ENCODE results near the gene SEC22C. TPM values are rescaled to one million over a fixed set of nuclear protein-coding genes. Genes with fewer than 3 reads are reported as not detected.
A peak's percentile ranks its signal among the peaks of the same experiment; 100 is the strongest.

Gene SEC22C
- polyA plus RNA-seq, 3 donors, result 15.3 to 28.4 (median 27.4) TPM

DNA sequence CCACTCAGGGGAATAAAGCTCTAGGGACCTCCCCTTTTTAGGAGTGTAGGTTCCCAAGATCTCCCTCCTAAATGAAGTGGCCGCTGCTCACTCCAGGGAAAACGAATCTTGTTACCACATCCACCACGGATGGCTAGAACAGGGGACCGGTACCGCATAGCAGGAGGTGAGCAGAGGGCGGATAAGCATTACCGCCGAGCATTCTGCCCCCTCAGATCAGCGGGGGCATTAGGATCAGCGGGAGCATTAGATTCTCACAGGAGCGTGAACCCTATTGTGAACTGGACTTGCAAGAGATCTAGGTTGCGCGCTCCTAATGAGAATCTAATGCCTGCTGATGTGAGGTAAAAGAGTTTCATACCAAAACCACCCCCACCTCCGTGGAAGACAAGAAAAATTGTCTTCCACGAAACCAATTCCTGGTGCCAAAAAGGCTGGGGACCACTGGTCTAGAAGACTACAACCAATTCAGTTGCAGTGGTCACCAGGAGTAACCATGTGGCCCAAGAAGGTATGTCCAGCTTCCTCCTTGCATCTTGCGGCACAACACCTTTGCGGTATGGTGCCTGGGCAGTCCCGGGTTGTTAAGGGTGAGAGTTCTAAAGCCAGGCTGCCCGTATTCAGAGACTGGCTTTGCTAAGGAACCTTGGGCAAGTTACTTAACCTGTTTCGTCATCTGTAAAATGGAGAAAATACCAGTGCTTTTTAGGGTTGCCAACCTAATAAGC lies 7.8 kb upstream of the SEC22C start:
- H3K79me2 ChIP-seq (ENCODE audit: insufficient read depth, low read length), result peaks cover 35% of the 10 kb centered on the region
- H3K27ac ChIP-seq (ENCODE audit: low read depth in 1 of 2, low read length in 2 of 2), result peak overlapping the region in 1 of 2 donors; percentile 88
- H3K27me3 Mint-ChIP-seq (ENCODE audit: low read depth in 3 of 3), result peaks cover 0 to 2% (median 1%) of the 10 kb centered on the region in 3 donors
- H3K4me1 ChIP-seq (ENCODE audit: control insufficient read depth in 1 of 2, insufficient read depth in 2 of 2, low read length in 2 of 2), result peaks cover 14 to 17% of the 10 kb centered on the region in 2 donors
- H3K4me2 ChIP-seq (replicated peaks; ENCODE audit: extremely low read depth, low read length, poor library complexity, severe bottlenecking), result peak overlapping the region; percentile 82
- no peaks in the 10 kb centered on the region for H3K9me3 ChIP-seq (replicated peaks in 1 of 2; ENCODE audit: control insufficient read depth in 1 of 2, insufficient read depth in 1 of 2, low read length in 2 of 2)
- DNase-seq, result no peak
- intact Hi-C loops (cut with micrococcal nuclease), result loop anchor here in 1 of 2 donors (10.0 kb wide), 1 partner anchor 65 kb away; the partner anchor contains the start of gene ZBTB47
- peaks cover 11 to 16% of the 10 kb centered on the region in 2 donors for H3K36me3 Mint-ChIP-seq
- TF ChIP-seq, protein P1, sequence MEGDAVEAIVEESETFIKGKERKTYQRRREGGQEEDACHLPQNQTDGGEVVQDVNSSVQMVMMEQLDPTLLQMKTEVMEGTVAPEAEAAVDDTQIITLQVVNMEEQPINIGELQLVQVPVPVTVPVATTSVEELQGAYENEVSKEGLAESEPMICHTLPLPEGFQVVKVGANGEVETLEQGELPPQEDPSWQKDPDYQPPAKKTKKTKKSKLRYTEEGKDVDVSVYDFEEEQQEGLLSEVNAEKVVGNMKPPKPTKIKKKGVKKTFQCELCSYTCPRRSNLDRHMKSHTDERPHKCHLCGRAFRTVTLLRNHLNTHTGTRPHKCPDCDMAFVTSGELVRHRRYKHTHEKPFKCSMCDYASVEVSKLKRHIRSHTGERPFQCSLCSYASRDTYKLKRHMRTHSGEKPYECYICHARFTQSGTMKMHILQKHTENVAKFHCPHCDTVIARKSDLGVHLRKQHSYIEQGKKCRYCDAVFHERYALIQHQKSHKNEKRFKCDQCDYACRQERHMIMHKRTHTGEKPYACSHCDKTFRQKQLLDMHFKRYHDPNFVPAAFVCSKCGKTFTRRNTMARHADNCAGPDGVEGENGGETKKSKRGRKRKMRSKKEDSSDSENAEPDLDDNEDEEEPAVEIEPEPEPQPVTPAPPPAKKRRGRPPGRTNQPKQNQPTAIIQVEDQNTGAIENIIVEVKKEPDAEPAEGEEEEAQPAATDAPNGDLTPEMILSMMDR (IDR thresholded peaks at IDR 0.05), result no peak
- peaks cover 0 to 2% (median 0%) of the 10 kb centered on the region in 7 donors for H3K9me3 Mint-ChIP-seq
- peaks cover 26% of the 10 kb centered on the region for H3K4me1 Mint-ChIP-seq
- H4K20me1 ChIP-seq (ENCODE audit: insufficient read depth, low read length), result no peaks in the 10 kb centered on the region
- no peaks in the 10 kb centered on the region for H3K27me3 ChIP-seq (ENCODE audit: control insufficient read depth in 2 of 2, insufficient read depth in 2 of 2, low read length in 2 of 2)
- peak overlapping the region in 2 of 3 experiments; percentile 84 to 86 for H3K4me3 ChIP-seq (replicated peaks in 1 of 3; ENCODE audit: low read depth in 2 of 3, low read length in 3 of 3)
- peak overlapping the region; percentile 88 for H2AFZ ChIP-seq (ENCODE audit: insufficient read depth, low read depth, low read length, poor library complexity, severe bottlenecking)
- no peak overlapping the region for H3K9ac ChIP-seq (ENCODE audit: insufficient read depth, low read length, poor library complexity, severe bottlenecking)
- H3K36me3 ChIP-seq (replicated peaks in 1 of 2; ENCODE audit: control insufficient read depth in 1 of 2, insufficient read depth in 2 of 2, low read length in 2 of 2), result peaks cover 9 to 13% of the 10 kb centered on the region in 2 donors
- WGBS (ENCODE audit: insufficient coverage), result 85% methylated on average over 14 of the region's 20 CpGs
- H3K27ac Mint-ChIP-seq, result peak overlapping the region in 5 of 7 donors; percentile 85 to 97 (median 94)
- H3K4me3 Mint-ChIP-seq, result peak overlapping the region in 1 of 2 donors; percentile 92

- H3K36me3 ChIP-seq (replicated peaks in 1 of 2; ENCODE audit: control insufficient read depth in 1 of 2, insufficient read depth in 2 of 2, low read length in 2 of 2), result peaks cover 3 to 4% of the 10 kb centered on the region in 2 donors
- peaks cover 24% of the 10 kb centered on the region for H3K4me1 Mint-ChIP-seq
These were observed 6.9 kb upstream of the SEC22C start for GRCh38 chr3:42588625-42589024.

More at GRCh38 chr3:42588625-42589024, 6.9 kb upstream of the SEC22C start:
- H3K27me3 Mint-ChIP-seq (ENCODE audit: low read depth in 3 of 3), result peaks cover 0 to 2% (median 1%) of the 10 kb centered on the region in 3 donors
- intact Hi-C loops (cut with micrococcal nuclease), result loop anchor here in 1 of 2 donors (10.0 kb wide), 1 partner anchor 66 kb away; the partner anchor contains the start of gene ZBTB47
- no peaks in the 10 kb centered on the region for H3K27me3 ChIP-seq (ENCODE audit: control insufficient read depth in 2 of 2, insufficient read depth in 2 of 2, low read length in 2 of 2)
- DNase-seq, result no peak
- H3K9me3 ChIP-seq (replicated peaks in 1 of 2; ENCODE audit: control insufficient read depth in 1 of 2, insufficient read depth in 1 of 2, low read length in 2 of 2), result no peaks in the 10 kb centered on the region
- H3K4me1 ChIP-seq (ENCODE audit: control insufficient read depth in 1 of 2, insufficient read depth in 2 of 2, low read length in 2 of 2), result peaks cover 14 to 17% of the 10 kb centered on the region in 2 donors
- H3K4me3 ChIP-seq (replicated peaks in 1 of 3; ENCODE audit: low read depth in 2 of 3, low read length in 3 of 3), result no peak overlapping the region
- H3K36me3 Mint-ChIP-seq, result peaks cover 3 to 11% of the 10 kb centered on the region in 2 donors
- H3K79me2 ChIP-seq (ENCODE audit: insufficient read depth, low read length), result peaks cover 27% of the 10 kb centered on the region
- TF ChIP-seq, protein P1 (IDR thresholded peaks at IDR 0.05), result no peak
- no peak overlapping the region for H3K4me2 ChIP-seq (replicated peaks; ENCODE audit: extremely low read depth, low read length, poor library complexity, severe bottlenecking)
- H3K9me3 Mint-ChIP-seq, result peaks cover 0 to 2% (median 0%) of the 10 kb centered on the region in 7 donors
- 95% methylated on average over 3 of the region's 5 CpGs for WGBS (ENCODE audit: insufficient coverage)
- no peak overlapping the region for H3K27ac ChIP-seq (ENCODE audit: low read depth in 1 of 2, low read length in 2 of 2)
- H2AFZ ChIP-seq (ENCODE audit: insufficient read depth, low read depth, low read length, poor library complexity, severe bottlenecking), result no peak overlapping the region
- peak overlapping the region in 1 of 7 donors; percentile 70 for H3K27ac Mint-ChIP-seq
- H4K20me1 ChIP-seq (ENCODE audit: insufficient read depth, low read length), result no peaks in the 10 kb centered on the region
- no peak overlapping the region for H3K4me3 Mint-ChIP-seq
- no peak overlapping the region for H3K9ac ChIP-seq (ENCODE audit: insufficient read depth, low read length, poor library complexity, severe bottlenecking)
